ENCODE data around the gene NCKAP5L.

GRCh38 chr12:49741882-49742620 lies 86.2 kb downstream of the NCKAP5L start:
- TF ChIP-seq, protein P1, sequence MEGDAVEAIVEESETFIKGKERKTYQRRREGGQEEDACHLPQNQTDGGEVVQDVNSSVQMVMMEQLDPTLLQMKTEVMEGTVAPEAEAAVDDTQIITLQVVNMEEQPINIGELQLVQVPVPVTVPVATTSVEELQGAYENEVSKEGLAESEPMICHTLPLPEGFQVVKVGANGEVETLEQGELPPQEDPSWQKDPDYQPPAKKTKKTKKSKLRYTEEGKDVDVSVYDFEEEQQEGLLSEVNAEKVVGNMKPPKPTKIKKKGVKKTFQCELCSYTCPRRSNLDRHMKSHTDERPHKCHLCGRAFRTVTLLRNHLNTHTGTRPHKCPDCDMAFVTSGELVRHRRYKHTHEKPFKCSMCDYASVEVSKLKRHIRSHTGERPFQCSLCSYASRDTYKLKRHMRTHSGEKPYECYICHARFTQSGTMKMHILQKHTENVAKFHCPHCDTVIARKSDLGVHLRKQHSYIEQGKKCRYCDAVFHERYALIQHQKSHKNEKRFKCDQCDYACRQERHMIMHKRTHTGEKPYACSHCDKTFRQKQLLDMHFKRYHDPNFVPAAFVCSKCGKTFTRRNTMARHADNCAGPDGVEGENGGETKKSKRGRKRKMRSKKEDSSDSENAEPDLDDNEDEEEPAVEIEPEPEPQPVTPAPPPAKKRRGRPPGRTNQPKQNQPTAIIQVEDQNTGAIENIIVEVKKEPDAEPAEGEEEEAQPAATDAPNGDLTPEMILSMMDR (conservative IDR thresholded peaks at IDR 0.05; ENCODE audit: low read depth, low read length): no peak
- no peak for TF ChIP-seq EZH2 (IDR thresholded peaks at IDR 0.05; ENCODE audit: low read length, unreplicated experiment)
